HG03460 (cell line): ENCODE measurements around the gene ASPRV1.

ENCODE experiments used
- ATAC-seq: cut with Tn5 transposase; IDR thresholded peaks from one replicate; pipeline ENCODE4 v1.9.1; 2021; ENCODE audit not compliant: unreplicated experiment

Gene ASPRV1

GRCh38 chr2:69911985-69912563 is 49.4 kb downstream of the ASPRV1 start:
- ATAC-seq = no peak
